ENCODE data around the gene BCR.

BCR gene

GRCh38 chr22:23147617-23148387 is 32.5 kb upstream of the BCR start:
- peaks cover 2% of the 10 kb centered on the region for H3K9me3 ChIP-seq (ENCODE audit: insufficient read depth, low read depth, low read length)
- no peak overlapping the region for H3K23ac ChIP-seq (ENCODE audit: low read length)
- H2AK5ac ChIP-seq (ENCODE audit: low read length): no peak overlapping the region
- no peak overlapping the region for H3K4me3 ChIP-seq (ENCODE audit: low read depth, low read length)
- H3K4ac ChIP-seq (ENCODE audit: low read depth, low read length): no peak overlapping the region
- no CpG with 5 or more reads among the region's 6 CpGs for WGBS (ENCODE audit: extremely low coverage, insufficient coverage, insufficient read length)
- H3K9ac ChIP-seq (ENCODE audit: low read length): no peak overlapping the region
- peak; percentile 67 to 90 for DNase-seq
- no peaks in the 10 kb centered on the region for H3K36me3 ChIP-seq (ENCODE audit: control insufficient read depth in 1 of 2, insufficient read depth in 2 of 2, low read length in 2 of 2)
- H3K79me1 ChIP-seq (ENCODE audit: low read length): peaks cover 2% of the 10 kb centered on the region
- no peaks in the 10 kb centered on the region for H3K79me2 ChIP-seq (ENCODE audit: control insufficient read depth, insufficient read depth, low read length, poor library complexity)
- no peaks in the 10 kb centered on the region for H3K27me3 ChIP-seq (ENCODE audit: insufficient read depth, low read length)
- no peak overlapping the region for H2BK12ac ChIP-seq (ENCODE audit: low read length)
- no peak overlapping the region for H4K91ac ChIP-seq (ENCODE audit: low read depth, low read length)
- peaks cover 12 to 21% of the 10 kb centered on the region in 2 experiments for H3K4me1 ChIP-seq (ENCODE audit: control insufficient read depth in 1 of 2, insufficient read depth in 2 of 2, low read length in 2 of 2)
- no peak overlapping the region for H2AFZ ChIP-seq (ENCODE audit: insufficient read depth, low read length, poor library complexity)
- H3K27ac ChIP-seq (ENCODE audit: low read depth, low read length): no peak overlapping the region
- H3K14ac ChIP-seq (ENCODE audit: low read length): no peak overlapping the region
- H3K18ac ChIP-seq (ENCODE audit: low read length): no peak overlapping the region
- no peak overlapping the region for H2BK5ac ChIP-seq (ENCODE audit: low read depth, low read length, poor library complexity)
- H4K12ac ChIP-seq (ENCODE audit: low read depth, low read length): no peak overlapping the region
- no peak overlapping the region for H2BK120ac ChIP-seq (ENCODE audit: insufficient read depth, low read length, poor library complexity)
- no peak overlapping the region for H4K8ac ChIP-seq (ENCODE audit: low read depth, low read length)
- H3K4me2 ChIP-seq (ENCODE audit: low read length): no peak overlapping the region

- Histone ChIP-seq H4K91ac (ENCODE audit: low read depth, low read length) (no peak overlapping the region), H3K9ac (ENCODE audit: low read length) (no peak overlapping the region), H4K8ac (ENCODE audit: low read depth, low read length) (no peak overlapping the region), H3K14ac (ENCODE audit: low read length) (peak overlapping the region; percentile 33), H2BK5ac (ENCODE audit: low read depth, low read length, poor library complexity) (no peak overlapping the region), H3K4me3 (ENCODE audit: low read depth, low read length) (peak overlapping the region; percentile 30), H3K4ac (ENCODE audit: low read depth, low read length) (no peak overlapping the region), H2BK12ac (ENCODE audit: low read length) (no peak overlapping the region), H3K79me1 (ENCODE audit: low read length) (peaks cover 4% of the 10 kb centered on the region), H3K79me2 (ENCODE audit: control insufficient read depth, insufficient read depth, low read length, poor library complexity) (no peaks in the 10 kb centered on the region), H2BK120ac (ENCODE audit: insufficient read depth, low read length, poor library complexity) (no peak overlapping the region), H3K4me1 (ENCODE audit: control insufficient read depth in 1 of 2, insufficient read depth in 2 of 2, low read length in 2 of 2) (peaks cover 13 to 21% of the 10 kb centered on the region in 2 experiments), H3K36me3 (ENCODE audit: control insufficient read depth in 1 of 2, insufficient read depth in 2 of 2, low read length in 2 of 2) (no peaks in the 10 kb centered on the region), H3K4me2 (ENCODE audit: low read length) (no peak overlapping the region), H3K9me3 (ENCODE audit: insufficient read depth, low read depth, low read length) (peaks cover 2% of the 10 kb centered on the region), H2AK5ac (ENCODE audit: low read length) (no peak overlapping the region), H3K23ac (ENCODE audit: low read length) (peak overlapping the region; percentile 52), H4K12ac (ENCODE audit: low read depth, low read length) (no peak overlapping the region), H3K18ac (ENCODE audit: low read length) (no peak overlapping the region), H2AFZ (ENCODE audit: insufficient read depth, low read length, poor library complexity) (no peak overlapping the region), H3K27ac (ENCODE audit: low read depth, low read length) (no peak overlapping the region), H3K27me3 (ENCODE audit: insufficient read depth, low read length) (no peaks in the 10 kb centered on the region)
- no peak for DNase-seq
- no CpG with 5 or more reads among the region's 15 CpGs for WGBS (ENCODE audit: extremely low coverage, insufficient coverage, insufficient read length)
Measured at GRCh38 chr22:23149743-23150238, 30.5 kb upstream of the BCR start.

GRCh38 chr22:23150762-23151161 is 29.5 kb upstream of the BCR start:
- Histone ChIP-seq H3K4me1 (ENCODE audit: control insufficient read depth in 1 of 2, insufficient read depth in 2 of 2, low read length in 2 of 2) (peaks cover 6 to 16% of the 10 kb centered on the region in 2 experiments), H3K9ac (ENCODE audit: low read length) (no peak overlapping the region), H2BK5ac (ENCODE audit: low read depth, low read length, poor library complexity) (no peak overlapping the region), H3K23ac (ENCODE audit: low read length) (no peak overlapping the region), H3K79me2 (ENCODE audit: control insufficient read depth, insufficient read depth, low read length, poor library complexity) (no peaks in the 10 kb centered on the region), H4K91ac (ENCODE audit: low read depth, low read length) (no peak overlapping the region), H2AFZ (ENCODE audit: insufficient read depth, low read length, poor library complexity) (no peak overlapping the region), H3K4me2 (ENCODE audit: low read length) (no peak overlapping the region), H3K4ac (ENCODE audit: low read depth, low read length) (no peak overlapping the region), H4K12ac (ENCODE audit: low read depth, low read length) (no peak overlapping the region), H2AK5ac (ENCODE audit: low read length) (no peak overlapping the region), H3K4me3 (ENCODE audit: low read depth, low read length) (no peak overlapping the region), H3K36me3 (ENCODE audit: control insufficient read depth in 1 of 2, insufficient read depth in 2 of 2, low read length in 2 of 2) (no peaks in the 10 kb centered on the region), H3K79me1 (ENCODE audit: low read length) (peaks cover 3% of the 10 kb centered on the region), H4K8ac (ENCODE audit: low read depth, low read length) (no peak overlapping the region), H2BK12ac (ENCODE audit: low read length) (no peak overlapping the region), H3K27ac (ENCODE audit: low read depth, low read length) (no peak overlapping the region), H2BK120ac (ENCODE audit: insufficient read depth, low read length, poor library complexity) (no peak overlapping the region), H3K14ac (ENCODE audit: low read length) (no peak overlapping the region), H3K27me3 (ENCODE audit: insufficient read depth, low read length) (no peaks in the 10 kb centered on the region), H3K18ac (ENCODE audit: low read length) (no peak overlapping the region), H3K9me3 (ENCODE audit: insufficient read depth, low read depth, low read length) (peaks cover 2% of the 10 kb centered on the region)
- DNase-seq: peak in 1 of 2 donors; percentile 5
- WGBS (ENCODE audit: extremely low coverage, insufficient coverage, insufficient read length): no CpG with 5 or more reads among the region's 6 CpGs

- H3K18ac ChIP-seq (ENCODE audit: low read length): no peak overlapping the region
- no CpG with 5 or more reads among the region's 16 CpGs for WGBS (ENCODE audit: extremely low coverage, insufficient coverage, insufficient read length)
- peaks cover 5 to 17% of the 10 kb centered on the region in 2 experiments for H3K4me1 ChIP-seq (ENCODE audit: control insufficient read depth in 1 of 2, insufficient read depth in 2 of 2, low read length in 2 of 2)
- peaks cover 4% of the 10 kb centered on the region for H3K79me1 ChIP-seq (ENCODE audit: low read length)
- H3K27me3 ChIP-seq (ENCODE audit: insufficient read depth, low read length): no peaks in the 10 kb centered on the region
- H3K36me3 ChIP-seq (ENCODE audit: control insufficient read depth in 1 of 2, insufficient read depth in 2 of 2, low read length in 2 of 2): no peaks in the 10 kb centered on the region
- H3K9ac ChIP-seq (ENCODE audit: low read length): no peak overlapping the region
- H3K27ac ChIP-seq (ENCODE audit: low read depth, low read length): no peak overlapping the region
- H4K8ac ChIP-seq (ENCODE audit: low read depth, low read length): no peak overlapping the region
- H2AK5ac ChIP-seq (ENCODE audit: low read length): no peak overlapping the region
- H2BK5ac ChIP-seq (ENCODE audit: low read depth, low read length, poor library complexity): no peak overlapping the region
- H3K79me2 ChIP-seq (ENCODE audit: control insufficient read depth, insufficient read depth, low read length, poor library complexity): no peaks in the 10 kb centered on the region
- no peak overlapping the region for H3K4me2 ChIP-seq (ENCODE audit: low read length)
- H2AFZ ChIP-seq (ENCODE audit: insufficient read depth, low read length, poor library complexity): no peak overlapping the region
- H3K4me3 ChIP-seq (ENCODE audit: low read depth, low read length): no peak overlapping the region
- no peak overlapping the region for H3K4ac ChIP-seq (ENCODE audit: low read depth, low read length)
- H3K23ac ChIP-seq (ENCODE audit: low read length): no peak overlapping the region
- no peak overlapping the region for H2BK12ac ChIP-seq (ENCODE audit: low read length)
- no peak for DNase-seq
- no peak overlapping the region for H4K12ac ChIP-seq (ENCODE audit: low read depth, low read length)
- peaks cover 2% of the 10 kb centered on the region for H3K9me3 ChIP-seq (ENCODE audit: insufficient read depth, low read depth, low read length)
- no peak overlapping the region for H2BK120ac ChIP-seq (ENCODE audit: insufficient read depth, low read length, poor library complexity)
- no peak overlapping the region for H3K14ac ChIP-seq (ENCODE audit: low read length)
- H4K91ac ChIP-seq (ENCODE audit: low read depth, low read length): no peak overlapping the region
Measured at GRCh38 chr22:23151827-23152226, 28.5 kb upstream of the BCR start.

All from trophoblast cell (in vitro differentiated cells and primary cell).